Panc1 (cell line): ENCODE data around the gene DLG2. TPM values are rescaled to one million over a fixed set of nuclear protein-coding genes. Genes with fewer than 3 reads are reported as not detected.

Source experiments
- ATAC-seq: fragments of 200-7000 bp; cut with Tn5 transposase; 2 replicates; pipeline ENCODE4 v1.9.1; 2020; ENCODE audit warnings: mild to moderate bottlenecking, moderate library complexity
- BruUV-seq: library from RNA; stranded (reverse); fragments of 400-500 nt; replicated peaks from 2 replicates; lab custom pipeline; 2021; lab: Mats Ljungman, UMichigan
- CTCF ChIA-PET: fragments of 300-600 bp; sonication (Branson Sonifier 250); formaldehyde crosslinking; loops from one replicate; lab custom pipeline; 2022; ENCODE audit warnings: antibody characterized with exemption; lab: Charles Lee
- POLR2A ChIA-PET: fragments of 300-600 bp; sonication (Branson Sonifier 250); formaldehyde crosslinking; loops from one replicate; lab custom pipeline; 2022; ENCODE audit warnings: antibody characterized with exemption; lab: Charles Lee
- DNase-seq: peaks from one replicate; pipeline ENCODE4 v3.0.0-alpha.2; 2010; ENCODE audit warnings: low read depth, low spot score
- H3K27ac ChIP-seq: 2 replicates; pipeline ENCODE4 v1.5.1; 2011; ENCODE audit warnings: mild to moderate bottlenecking, low read length, inconsistent platforms
- H3K27me3 ChIP-seq: fragments of 200-500 bp; sonication (Bioruptor generic); 2 replicates; pipeline ENCODE4 v1.6.0; 2014; ENCODE audit warnings: low read length, inconsistent platforms; ENCODE audit not compliant: control insufficient read depth, insufficient read depth
- H3K36me3 ChIP-seq: fragments of 200-500 bp; sonication (Bioruptor generic); 2 replicates; pipeline ENCODE4 v1.5.1; 2014; ENCODE audit warnings: inconsistent platforms, mild to moderate bottlenecking, low read length, moderate library complexity; ENCODE audit not compliant: control insufficient read depth, insufficient read depth
- H3K4me1 ChIP-seq: 2 replicates; pipeline ENCODE4 v1.5.1; 2011; ENCODE audit warnings: inconsistent platforms, mild to moderate bottlenecking, low read length, moderate library complexity; ENCODE audit not compliant: control insufficient read depth, insufficient read depth
- H3K4me3 ChIP-seq, 2 experiments: 2 replicates each; pipeline ENCODE4 v1.5.1; 2011 to 2012; ENCODE audit warnings: low read depth in 2 of 2, low read length in 2 of 2, mild to moderate bottlenecking in 2 of 2, inconsistent platforms in 1 of 2, moderate library complexity in 1 of 2
- H3K9me3 ChIP-seq: fragments of 200-500 bp; sonication (Bioruptor generic); 2 replicates; pipeline ENCODE4 v1.5.1; 2014; ENCODE audit warnings: low read depth, mild to moderate bottlenecking, inconsistent platforms, low read length, moderate library complexity; ENCODE audit not compliant: control insufficient read depth, insufficient read depth
- POLR2AphosphoS5 ChIP-seq: IDR thresholded peaks from 2 replicates; pipeline ENCODE4 v1.6.1; 2012; ENCODE audit warnings: mild to moderate bottlenecking, low read depth, low read length, moderate library complexity
- REST ChIP-seq, 2 experiments: IDR thresholded peaks; 2 replicates each; pipeline ENCODE4 v1.6.1; 2011 to 2012; ENCODE audit warnings: low read depth in 2 of 2, control low read depth in 1 of 2, low read length in 1 of 2, mild to moderate bottlenecking in 1 of 2, moderate library complexity in 1 of 2; ENCODE audit not compliant: insufficient read depth in 1 of 2
- SIN3A ChIP-seq: IDR thresholded peaks from 2 replicates; pipeline ENCODE4 v1.6.1; 2012; ENCODE audit warnings: low read depth, mild to moderate bottlenecking, low read length, moderate library complexity, borderline replicate concordance; ENCODE audit not compliant: insufficient read depth
- TCF7L2 ChIP-seq: IDR thresholded peaks from 2 replicates; pipeline ENCODE4 v1.6.1; 2011; ENCODE audit warnings: mild to moderate bottlenecking, low read depth, low read length, inconsistent platforms
- in situ Hi-C: cut with HindIII; loops from 2 replicates; pipeline ENCODE4 v1.10.0; 2016; ENCODE audit warnings: low sequenced_read_pairs, low pct_unique_long_range_greater_than_20kb
- intact Hi-C: fragments of 100-400 bp; cut with micrococcal nuclease; formaldehyde crosslinking; loops from one replicate; pipeline ENCODE4 v1.10.0; 2022; ENCODE audit not compliant: unreplicated experiment
- total RNA-seq: library from RNA; stranded (reverse); gene quantifications from one replicate; pipeline ENCODE4 v1.2.1, GENCODE V29; 2021; ENCODE audit not compliant: unreplicated experiment
- TF ChIP-seq, protein P1 (sequence below): fragments of 450-650 bp; IDR thresholded peaks from 2 replicates; pipeline ENCODE4 v1.5.1; 2017; ENCODE audit warnings: mild to moderate bottlenecking

The DLG2 gene
- total RNA-seq, 1 experiment from 2014 or later, result 4.2 TPM

DNA sequence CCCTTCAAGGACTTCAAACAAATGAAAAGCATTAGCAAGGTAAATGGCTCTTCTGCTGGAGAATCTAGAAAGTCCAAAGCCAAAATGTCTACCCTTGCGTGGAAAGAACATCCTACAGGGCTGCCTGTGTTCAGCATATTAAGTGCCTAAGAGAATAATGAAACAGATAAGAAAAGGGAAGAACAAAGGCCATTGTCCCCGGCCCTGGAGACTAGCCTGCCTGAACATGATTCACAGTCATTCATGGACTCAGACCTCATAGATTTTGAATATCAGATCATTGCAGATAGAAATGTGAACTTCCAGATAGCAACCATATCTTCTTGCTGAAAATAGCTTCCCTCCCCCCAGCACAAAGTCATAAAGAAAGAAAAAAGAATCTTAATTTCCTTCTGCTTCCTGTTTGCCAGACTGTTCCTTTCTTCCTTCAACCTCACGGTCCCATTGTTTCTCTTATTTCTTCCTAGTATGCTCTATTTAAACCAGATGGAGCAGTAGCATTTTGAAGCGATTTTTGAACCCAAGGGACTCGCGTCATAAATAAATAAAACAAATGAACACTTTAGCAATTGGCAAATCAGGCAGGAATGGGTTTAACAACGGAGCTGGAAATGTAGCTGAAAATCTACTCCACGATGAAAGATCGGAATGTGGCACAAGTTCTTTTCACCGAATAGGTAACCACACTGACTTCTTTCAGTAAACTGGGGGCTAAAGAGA lies 1932.8 kb downstream of the DLG2 start:
- ATAC-seq (no peak), DNase-seq (no peak)
- no peaks in the 10 kb centered on the region for H3K4me1 ChIP-seq
- ChIA-PET POLR2A (no interaction called here), CTCF (no interaction called here)
- H3K27ac ChIP-seq, result no peak overlapping the region
- intact Hi-C loops, result no loop called here
- H3K9me3 ChIP-seq, result no peaks in the 10 kb centered on the region
- BruUV-seq, result no TSS peak
- no peak for TF ChIP-seq SIN3A
- TF ChIP-seq, protein P1, sequence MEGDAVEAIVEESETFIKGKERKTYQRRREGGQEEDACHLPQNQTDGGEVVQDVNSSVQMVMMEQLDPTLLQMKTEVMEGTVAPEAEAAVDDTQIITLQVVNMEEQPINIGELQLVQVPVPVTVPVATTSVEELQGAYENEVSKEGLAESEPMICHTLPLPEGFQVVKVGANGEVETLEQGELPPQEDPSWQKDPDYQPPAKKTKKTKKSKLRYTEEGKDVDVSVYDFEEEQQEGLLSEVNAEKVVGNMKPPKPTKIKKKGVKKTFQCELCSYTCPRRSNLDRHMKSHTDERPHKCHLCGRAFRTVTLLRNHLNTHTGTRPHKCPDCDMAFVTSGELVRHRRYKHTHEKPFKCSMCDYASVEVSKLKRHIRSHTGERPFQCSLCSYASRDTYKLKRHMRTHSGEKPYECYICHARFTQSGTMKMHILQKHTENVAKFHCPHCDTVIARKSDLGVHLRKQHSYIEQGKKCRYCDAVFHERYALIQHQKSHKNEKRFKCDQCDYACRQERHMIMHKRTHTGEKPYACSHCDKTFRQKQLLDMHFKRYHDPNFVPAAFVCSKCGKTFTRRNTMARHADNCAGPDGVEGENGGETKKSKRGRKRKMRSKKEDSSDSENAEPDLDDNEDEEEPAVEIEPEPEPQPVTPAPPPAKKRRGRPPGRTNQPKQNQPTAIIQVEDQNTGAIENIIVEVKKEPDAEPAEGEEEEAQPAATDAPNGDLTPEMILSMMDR, result no peak
- TF ChIP-seq TCF7L2, result no peak
- no peak for TF ChIP-seq REST (IDR thresholded peaks at IDR 0.05; ENCODE audit: insufficient read depth in 1 of 2, low read depth in 2 of 2, low read length in 1 of 2)
- no peak for TF ChIP-seq POLR2AphosphoS5
- H3K4me3 ChIP-seq, result no peak overlapping the region
- H3K27me3 ChIP-seq, result 0 out of 2 replicates have a peak, but pooled peaks cover 8% of the 10 kb centered on the region
- H3K36me3 ChIP-seq, result no peaks in the 10 kb centered on the region
- in situ Hi-C loops, result no loop called here

GRCh38 chr11:83693306-83693992 lies 1933.7 kb downstream of the DLG2 start:
- no TSS peak for BruUV-seq
- 0 out of 2 replicates have a peak, but pooled peaks cover 8% of the 10 kb centered on the region for H3K27me3 ChIP-seq
- CTCF ChIA-PET, result no interaction called here
- H3K4me1 ChIP-seq, result no peaks in the 10 kb centered on the region
- no peaks in the 10 kb centered on the region for H3K36me3 ChIP-seq
- intact Hi-C loops, result no loop called here
- in situ Hi-C loops, result no loop called here
- POLR2A ChIA-PET, result no interaction called here
- no peak overlapping the region for H3K4me3 ChIP-seq
- no peak for TF ChIP-seq SIN3A
- TF ChIP-seq, protein P1, result no peak
- no peak for TF ChIP-seq TCF7L2
- TF ChIP-seq POLR2AphosphoS5, result no peak
- no peak for TF ChIP-seq REST (IDR thresholded peaks at IDR 0.05; ENCODE audit: insufficient read depth in 1 of 2, low read depth in 2 of 2, low read length in 1 of 2)
- no peak overlapping the region for H3K27ac ChIP-seq
- DNase-seq (no peak), ATAC-seq (no peak)
- H3K9me3 ChIP-seq, result no peaks in the 10 kb centered on the region
